Esophagus muscularis mucosa (tissue), 4 donors: ENCODE results near the gene SH3PXD2B. TPM values are rescaled to one million over a fixed set of nuclear protein-coding genes. Genes with fewer than 3 reads are reported as not detected.

ENCODE experiments used
- DNase-seq: peaks from one replicate; pipeline ENCODE4 v3.0.0-alpha.2; 2017; ENCODE audit errors: extremely low spot score
- H3K27ac ChIP-seq, 4 donors: fragments of 200-600 bp; sonication (generic); replicated peaks in 1 of 4; 1 replicate in 3 of 4; 2 replicates in 1 of 4; pipeline ENCODE4 v1.5.1; 2016 to 2019; ENCODE audit warnings: mild to moderate bottlenecking in 1 of 4
- H3K27me3 ChIP-seq, 4 donors: fragments of 200-600 bp; sonication (generic); one replicate each; pipeline versions ENCODE4 v1.5.1 to v1.6.0; 2016 to 2019
- H3K36me3 ChIP-seq, 4 donors: fragments of 200-600 bp; sonication (generic); one replicate each; pipeline ENCODE4 v1.5.1; 2016 to 2019
- H3K4me1 ChIP-seq, 4 donors: fragments of 200-600 bp; sonication (generic); one replicate each; pipeline ENCODE4 v1.5.1; 2016 to 2019
- H3K4me3 ChIP-seq, 4 donors: fragments of 200-600 bp; sonication (generic); 1 replicate in 2 of 4; 2 replicates in 2 of 4; pipeline ENCODE4 v1.5.1; 2016 to 2019; ENCODE audit warnings: mild to moderate bottlenecking in 4 of 4, moderate library complexity in 1 of 4
- H3K9me3 ChIP-seq, 4 donors: fragments of 200-600 bp; sonication (generic); 1 replicate in 3 of 4; 2 replicates in 1 of 4; pipeline ENCODE4 v1.5.1; 2016 to 2019
- CTCF ChIP-seq, 3 experiments: fragments of 200-600 bp in 2 of 3; fragments of 450-650 bp in 1 of 3; sonication (generic) in 2 of 3; IDR thresholded peaks; one replicate each; pipeline ENCODE4 v1.5.1; 2017 to 2019; ENCODE audit warnings: antibody characterized with exemption in 3 of 3, mild to moderate bottlenecking in 2 of 3, moderate library complexity in 1 of 3
- EP300 ChIP-seq: sonication (generic); formaldehyde crosslinking; IDR thresholded peaks from one replicate; pipeline ENCODE4 v1.6.1; 2017; ENCODE audit warnings: antibody characterized with exemption
- POLR2A ChIP-seq: fragments of 450-650 bp; IDR thresholded peaks from one replicate; pipeline ENCODE4 v1.6.1; 2017; ENCODE audit warnings: antibody characterized with exemption, moderate library complexity, mild to moderate bottlenecking, low read depth
- POLR2AphosphoS5 ChIP-seq, 2 donors: sonication (generic); formaldehyde crosslinking; IDR thresholded peaks; one replicate each; pipeline ENCODE4 v1.6.1; 2017; ENCODE audit warnings: antibody characterized with exemption in 2 of 2
- WGBS: methylation state at CpG from one replicate; pipeline ENCODE4 v1.1.5; 2018; 5-methylcytosine and 5-hydroxymethylcytosine counted together
- intact Hi-C: fragments of 100-400 bp; cut with DNase I; formaldehyde crosslinking; loops from one replicate; pipeline ENCODE4 v1.15.1; 2023
- total RNA-seq, 4 donors: library from RNA; depleted of rRNA; stranded (reverse); fragments of >200 nt; gene quantifications; one replicate each; pipeline versions ENCODE4 v1.1.0 to v1.2.1, GENCODE V29; 2016

SH3PXD2B gene
- total RNA-seq, 4 donors from 2014 or later, result 41.5 to 66.5 (median 49.2) TPM

GRCh38 chr5:172405226-172406107 is 48.9 kb downstream of the SH3PXD2B start:
- WGBS, result 86% methylated on average over 6 of the region's 9 CpGs
- DNase-seq, result no peak
- Histone ChIP-seq H3K4me1 (peaks cover 14 to 69% (median 53%) of the 10 kb centered on the region in 4 donors), H3K4me3 (no peak overlapping the region), H3K9me3 (no peaks in the 10 kb centered on the region), H3K27ac (peak overlapping the region; percentile 51 to 92 (median 88)), H3K27me3 (no peaks in the 10 kb centered on the region), H3K36me3 (peaks cover 0 to 21% (median 9%) of the 10 kb centered on the region in 4 donors)
- intact Hi-C loops, result no loop called here
- TF ChIP-seq CTCF (IDR thresholded peaks at IDR 0.05) (no peak), EP300 (no peak)

GRCh38 chr5:172404746-172405145 is 49.6 kb downstream of the SH3PXD2B start:
- TF ChIP-seq POLR2A, result no peak
- no peak for TF ChIP-seq EP300
- no peak for TF ChIP-seq CTCF (IDR thresholded peaks at IDR 0.05)
- TF ChIP-seq POLR2AphosphoS5 (IDR thresholded peaks at IDR 0.05), result no peak
- 98% methylated on average over 4 of the region's 4 CpGs for WGBS
- H3K4me3 ChIP-seq, result no peak overlapping the region
- H3K27ac ChIP-seq, result peak overlapping the region; percentile 76 to 92 (median 88)
- DNase-seq, result no peak
- peaks cover 16 to 73% (median 58%) of the 10 kb centered on the region in 4 donors for H3K4me1 ChIP-seq
- H3K27me3 ChIP-seq, result no peaks in the 10 kb centered on the region
- intact Hi-C loops, result no loop called here
- no peaks in the 10 kb centered on the region for H3K9me3 ChIP-seq
- peaks cover 0 to 21% (median 9%) of the 10 kb centered on the region in 4 donors for H3K36me3 ChIP-seq

GRCh38 chr5:172403817-172404216 is 50.5 kb downstream of the SH3PXD2B start:
- Histone ChIP-seq H3K27ac (peak overlapping the region; percentile 76 to 92 (median 88)), H3K9me3 (no peaks in the 10 kb centered on the region), H3K27me3 (no peaks in the 10 kb centered on the region), H3K4me1 (peaks cover 16 to 74% (median 58%) of the 10 kb centered on the region in 4 donors), H3K36me3 (peaks cover 0 to 21% (median 9%) of the 10 kb centered on the region in 4 donors), H3K4me3 (no peak overlapping the region)
- TF ChIP-seq POLR2AphosphoS5 (IDR thresholded peaks at IDR 0.05), result peak in 1 of 2 donors; percentile 40
- TF ChIP-seq CTCF (IDR thresholded peaks at IDR 0.05), result no peak
- no peak for TF ChIP-seq EP300
- no peak for TF ChIP-seq POLR2A
- no peak for DNase-seq
- intact Hi-C loops, result no loop called here
- WGBS, result 33% methylated on average over 7 of the region's 7 CpGs

GRCh38 chr5:172403189-172403796 is 51.0 kb downstream of the SH3PXD2B start:
- TF ChIP-seq CTCF (IDR thresholded peaks at IDR 0.05) (no peak), POLR2AphosphoS5 (IDR thresholded peaks at IDR 0.05) (peak; percentile 38 to 87), EP300 (no peak)
- intact Hi-C loops, result no loop called here
- 22% methylated on average over 11 of the region's 11 CpGs for WGBS
- DNase-seq, result no peak
- Histone ChIP-seq H3K4me1 (peaks cover 16 to 74% (median 58%) of the 10 kb centered on the region in 4 donors), H3K4me3 (peak overlapping the region in 2 of 4 donors; percentile 2 to 26), H3K36me3 (peaks cover 0 to 21% (median 9%) of the 10 kb centered on the region in 4 donors), H3K27ac (peak overlapping the region; percentile 76 to 92 (median 88)), H3K9me3 (no peaks in the 10 kb centered on the region), H3K27me3 (no peaks in the 10 kb centered on the region)
